Astrocyte (in vitro differentiated cells and primary cell): ENCODE results near the gene KCNK5. TPM values are rescaled to one million over a fixed set of nuclear protein-coding genes. Genes with fewer than 3 reads are reported as not detected.

ENCODE experiments used
- DNase-seq: peaks from one replicate; pipeline ENCODE4 v3.0.0-alpha.2; 2010; ENCODE audit warnings: low read depth
- FAIRE-seq: peaks from 2 replicates; lab custom pipeline; 2011; peaks lifted over from hg19 to GRCh38; lab: Jason Lieb, UNC
- H2AFZ ChIP-seq: 2 replicates; pipeline ENCODE4 v1.6.0; 2012; ENCODE audit warnings: low read depth, low read length, inconsistent platforms
- H3K27ac ChIP-seq: 2 replicates; pipeline ENCODE4 v1.5.1; 2011; ENCODE audit warnings: low read depth, low read length, inconsistent platforms
- H3K27me3 ChIP-seq: 2 replicates; pipeline ENCODE4 v1.6.0; 2011; ENCODE audit warnings: low read length, inconsistent platforms; ENCODE audit not compliant: insufficient read depth
- H3K36me3 ChIP-seq: 2 replicates; pipeline ENCODE4 v1.5.1; 2011; ENCODE audit warnings: low read length, inconsistent platforms; ENCODE audit not compliant: insufficient read depth
- H3K4me1 ChIP-seq: 2 replicates; pipeline ENCODE4 v1.5.1; 2011; ENCODE audit warnings: low read length, inconsistent platforms; ENCODE audit not compliant: insufficient read depth
- H3K4me2 ChIP-seq: 2 replicates; pipeline ENCODE4 v1.6.0; 2012; ENCODE audit warnings: low read length, inconsistent platforms
- H3K4me3 ChIP-seq: 2 replicates; pipeline ENCODE4 v1.5.1; 2011; ENCODE audit warnings: low read depth, mild to moderate bottlenecking, low read length, inconsistent platforms; ENCODE audit not compliant: insufficient read depth
- H3K79me2 ChIP-seq: 2 replicates; pipeline ENCODE4 v1.6.0; 2012; ENCODE audit warnings: mild to moderate bottlenecking, low read length, inconsistent platforms; ENCODE audit not compliant: insufficient read depth
- H3K9ac ChIP-seq: 2 replicates; pipeline ENCODE4 v1.6.0; 2012; ENCODE audit warnings: mild to moderate bottlenecking, low read length, inconsistent platforms
- H3K9me3 ChIP-seq: 2 replicates; pipeline ENCODE4 v1.5.1; 2012; ENCODE audit warnings: low read depth, mild to moderate bottlenecking, low read length, inconsistent platforms; ENCODE audit not compliant: insufficient read depth
- H4K20me1 ChIP-seq: 2 replicates; pipeline ENCODE4 v1.6.0; 2012; ENCODE audit warnings: low read length, inconsistent platforms; ENCODE audit not compliant: insufficient read depth
- H3K27ac Mint-ChIP-seq: one replicate; pipeline ENCODE4 v1.8.0; 2021; ENCODE audit warnings: mild to moderate bottlenecking, mixed read lengths; ENCODE audit not compliant: unreplicated experiment
- H3K27me3 Mint-ChIP-seq: one replicate; pipeline ENCODE4 v1.8.0; 2021; ENCODE audit warnings: low read depth, mixed read lengths; ENCODE audit not compliant: unreplicated experiment
- H3K36me3 Mint-ChIP-seq: one replicate; pipeline ENCODE4 v1.8.0; 2021; ENCODE audit warnings: low read depth, mixed read lengths; ENCODE audit not compliant: unreplicated experiment
- H3K4me1 Mint-ChIP-seq: one replicate; pipeline ENCODE4 v1.8.0; 2021; ENCODE audit warnings: low read depth, mixed read lengths; ENCODE audit not compliant: unreplicated experiment
- H3K4me3 Mint-ChIP-seq: one replicate; pipeline ENCODE4 v1.8.0; 2021; ENCODE audit warnings: mild to moderate bottlenecking, moderate library complexity, mixed read lengths; ENCODE audit not compliant: unreplicated experiment
- H3K9me3 Mint-ChIP-seq: one replicate; pipeline ENCODE4 v1.8.0; 2021; ENCODE audit warnings: mild to moderate bottlenecking, mixed read lengths; ENCODE audit not compliant: unreplicated experiment
- CTCF ChIP-seq: IDR thresholded peaks from 2 replicates; pipeline ENCODE4 v1.5.1; 2011; ENCODE audit warnings: low read depth, mild to moderate bottlenecking, inconsistent platforms, low read length, moderate library complexity; ENCODE audit not compliant: insufficient read depth
- EZH2 ChIP-seq: IDR thresholded peaks from 2 replicates; pipeline ENCODE4 v1.6.1; 2012; ENCODE audit warnings: mild to moderate bottlenecking, low read length, inconsistent platforms; ENCODE audit not compliant: insufficient read depth
- total RNA-seq: library from RNA; stranded (reverse); gene quantifications from 2 replicates; pipeline ENCODE4 v1.2.1, GENCODE V29; 2021

The KCNK5 gene
- total RNA-seq, 1 donor from 2014 or later, result 0.14 TPM

GRCh38 chr6:39243809-39244208 lies 14.5 kb upstream of the KCNK5 start:
- H3K27ac Mint-ChIP-seq, result no peak overlapping the region
- FAIRE-seq, result no peak

DNA sequence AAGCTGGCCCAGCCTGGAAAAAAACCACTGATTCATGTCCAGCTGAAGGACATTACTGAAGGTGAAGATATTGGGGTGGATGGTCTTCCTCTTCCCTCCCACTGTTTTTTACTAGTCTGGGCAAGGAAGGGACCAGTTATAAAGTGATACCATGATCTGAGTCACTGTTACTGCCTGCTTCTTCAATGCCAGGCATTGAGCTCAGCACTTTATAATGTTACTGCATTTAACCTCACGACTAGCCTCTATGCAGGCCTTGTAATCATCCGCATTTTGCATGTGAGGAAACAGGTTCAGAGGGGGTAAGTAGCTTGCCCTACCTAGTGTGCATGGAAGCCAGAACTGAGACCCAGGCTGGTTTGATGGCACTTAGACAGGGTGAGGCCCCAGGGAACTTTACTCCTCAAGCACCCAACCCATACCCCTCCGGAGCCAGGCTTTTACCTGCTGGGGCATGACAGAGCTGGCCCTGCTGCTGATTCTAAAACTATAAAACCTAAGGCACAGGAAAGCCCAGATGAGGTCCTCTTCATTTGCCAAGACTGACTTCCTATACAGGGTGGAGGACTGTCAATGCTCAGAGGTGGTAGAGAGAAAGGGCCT lies 11.0 kb upstream of the KCNK5 start:
- no peak overlapping the region for H3K4me2 ChIP-seq
- no peaks in the 10 kb centered on the region for H3K36me3 ChIP-seq
- no peak overlapping the region for H3K27ac ChIP-seq
- no peaks in the 10 kb centered on the region for H3K4me1 ChIP-seq
- no peaks in the 10 kb centered on the region for H3K27me3 ChIP-seq
- Mint-ChIP-seq H3K27me3 (peaks cover 5% of the 10 kb centered on the region), H3K4me3 (no peak overlapping the region), H3K36me3 (no peaks in the 10 kb centered on the region), H3K9me3 (no peaks in the 10 kb centered on the region), H3K27ac (no peak overlapping the region), H3K4me1 (no peaks in the 10 kb centered on the region)
- no peaks in the 10 kb centered on the region for H3K9me3 ChIP-seq
- no peak for TF ChIP-seq EZH2
- TF ChIP-seq CTCF, result no peak
- no peak overlapping the region for H3K4me3 ChIP-seq
- H2AFZ ChIP-seq, result no peak overlapping the region
- H3K79me2 ChIP-seq, result no peaks in the 10 kb centered on the region
- no peaks in the 10 kb centered on the region for H4K20me1 ChIP-seq
- FAIRE-seq, result no peak
- DNase-seq, result no peak
- no peak overlapping the region for H3K9ac ChIP-seq

More at GRCh38 chr6:39243809-39244208, 14.5 kb upstream of the KCNK5 start:
- peaks cover 12% of the 10 kb centered on the region for H3K27me3 Mint-ChIP-seq
- Histone ChIP-seq H3K27me3 (no peaks in the 10 kb centered on the region), H2AFZ (no peak overlapping the region), H3K4me1 (no peaks in the 10 kb centered on the region), H3K9ac (no peak overlapping the region), H4K20me1 (no peaks in the 10 kb centered on the region), H3K4me3 (no peak overlapping the region), H3K27ac (no peak overlapping the region), H3K4me2 (no peak overlapping the region), H3K79me2 (no peaks in the 10 kb centered on the region), H3K36me3 (no peaks in the 10 kb centered on the region), H3K9me3 (no peaks in the 10 kb centered on the region)
- DNase-seq, result no peak
- no peaks in the 10 kb centered on the region for H3K4me1 Mint-ChIP-seq
- no peaks in the 10 kb centered on the region for H3K36me3 Mint-ChIP-seq
- H3K4me3 Mint-ChIP-seq, result no peak overlapping the region
- no peaks in the 10 kb centered on the region for H3K9me3 Mint-ChIP-seq
- no peak for TF ChIP-seq CTCF
- no peak for TF ChIP-seq EZH2

- Histone ChIP-seq H3K9ac (no peak overlapping the region), H3K4me2 (no peak overlapping the region), H3K9me3 (no peaks in the 10 kb centered on the region), H2AFZ (no peak overlapping the region), H3K27ac (no peak overlapping the region), H4K20me1 (no peaks in the 10 kb centered on the region), H3K27me3 (no peaks in the 10 kb centered on the region), H3K36me3 (no peaks in the 10 kb centered on the region), H3K4me3 (no peak overlapping the region), H3K79me2 (no peaks in the 10 kb centered on the region), H3K4me1 (no peaks in the 10 kb centered on the region)
- Mint-ChIP-seq H3K9me3 (no peaks in the 10 kb centered on the region), H3K4me3 (no peak overlapping the region), H3K36me3 (no peaks in the 10 kb centered on the region), H3K27ac (no peak overlapping the region), H3K4me1 (no peaks in the 10 kb centered on the region), H3K27me3 (peaks cover 5% of the 10 kb centered on the region)
- DNase-seq (no peak), FAIRE-seq (no peak)
- no peak for TF ChIP-seq CTCF
- no peak for TF ChIP-seq EZH2
These were observed 10.4 kb upstream of the KCNK5 start for GRCh38 chr6:39239527-39240154.
